Hepatocyte (in vitro differentiated cells): ENCODE results near the gene SGMS1.

Source experiments
- CTCF ChIP-seq: fragments of 200-600 bp; sonication (generic); IDR thresholded peaks from 2 replicates; pipeline ENCODE4 v1.5.1; 2016; ENCODE audit warnings: antibody characterized with exemption, mild to moderate bottlenecking; ENCODE audit not compliant: poor library complexity
- EZH2 ChIP-seq: fragments of 200-600 bp; sonication (generic); IDR thresholded peaks from 2 replicates; pipeline ENCODE4 v1.6.1; 2016; ENCODE audit warnings: antibody characterized with exemption, mild to moderate bottlenecking, borderline replicate concordance

GRCh38 chr10:50416881-50417280 lies 206.9 kb downstream of the SGMS1 start:
- TF ChIP-seq CTCF = no peak
- TF ChIP-seq EZH2 = no peak
